DMS53 treated with DMSO at 0.1 percent for 48 hours (cell line): ENCODE results near the gene PLAAT5.

Experiments used
- DNase-seq: peaks from one replicate; lab custom pipeline; 2025; ENCODE audit not compliant: unreplicated experiment; lab: John Stamatoyannopoulos, UW

Gene PLAAT5

DNA sequence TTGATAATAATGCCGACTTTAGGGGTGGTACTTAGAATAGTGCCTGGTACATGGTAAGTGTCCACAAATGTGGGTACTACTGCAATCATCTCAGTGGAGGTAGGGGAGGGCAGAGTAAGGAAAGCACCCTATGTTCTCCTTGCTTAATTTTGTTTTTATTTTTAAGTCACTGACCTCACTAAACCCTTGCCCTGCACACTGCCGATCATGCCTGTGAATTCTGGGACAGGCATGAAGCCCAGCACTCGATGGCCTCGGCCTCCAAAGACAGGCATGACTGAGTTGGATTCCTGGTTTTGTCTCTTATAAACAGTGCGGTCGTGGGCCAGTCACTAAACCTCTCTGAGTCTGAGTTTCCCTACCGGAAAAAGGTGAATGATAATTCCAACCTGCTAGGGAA is 21.8 kb upstream of the PLAAT5 start:
- no peak for DNase-seq

DNA sequence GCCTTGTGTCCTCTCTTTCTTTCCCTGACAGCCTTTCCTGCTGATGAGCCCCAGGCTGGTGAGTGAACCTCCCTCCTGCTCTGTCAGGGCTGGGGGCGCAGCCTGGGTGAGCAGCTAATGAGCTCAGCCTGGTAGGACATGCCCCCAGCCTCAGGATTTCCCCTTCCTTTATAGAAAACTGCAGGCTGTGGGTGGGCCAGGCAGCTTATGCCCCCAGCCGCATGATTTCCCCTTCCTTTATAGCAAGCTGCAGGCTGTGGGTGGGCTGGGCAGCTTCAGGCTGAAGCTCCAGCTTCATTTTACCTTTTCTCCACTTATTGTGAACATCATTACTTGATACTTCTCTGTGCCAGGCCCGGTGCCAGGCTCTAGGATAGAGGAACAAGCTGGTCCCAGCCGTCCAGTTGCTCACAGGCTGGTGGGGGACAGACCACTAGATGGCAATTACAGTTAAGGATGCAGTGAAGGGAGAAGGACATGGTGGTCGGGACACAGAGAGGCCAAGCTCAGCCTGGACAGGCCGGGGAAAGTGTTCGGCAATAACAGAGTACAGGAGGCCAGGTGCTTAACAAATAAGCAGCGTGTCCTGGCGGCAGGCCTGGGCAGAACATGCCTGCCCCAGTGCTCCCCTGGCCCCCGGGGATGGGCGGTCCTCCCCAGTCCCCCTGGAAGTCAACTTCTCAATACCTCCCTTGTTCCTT is 20.2 kb upstream of the PLAAT5 start:
- DNase-seq: no peak

DNA sequence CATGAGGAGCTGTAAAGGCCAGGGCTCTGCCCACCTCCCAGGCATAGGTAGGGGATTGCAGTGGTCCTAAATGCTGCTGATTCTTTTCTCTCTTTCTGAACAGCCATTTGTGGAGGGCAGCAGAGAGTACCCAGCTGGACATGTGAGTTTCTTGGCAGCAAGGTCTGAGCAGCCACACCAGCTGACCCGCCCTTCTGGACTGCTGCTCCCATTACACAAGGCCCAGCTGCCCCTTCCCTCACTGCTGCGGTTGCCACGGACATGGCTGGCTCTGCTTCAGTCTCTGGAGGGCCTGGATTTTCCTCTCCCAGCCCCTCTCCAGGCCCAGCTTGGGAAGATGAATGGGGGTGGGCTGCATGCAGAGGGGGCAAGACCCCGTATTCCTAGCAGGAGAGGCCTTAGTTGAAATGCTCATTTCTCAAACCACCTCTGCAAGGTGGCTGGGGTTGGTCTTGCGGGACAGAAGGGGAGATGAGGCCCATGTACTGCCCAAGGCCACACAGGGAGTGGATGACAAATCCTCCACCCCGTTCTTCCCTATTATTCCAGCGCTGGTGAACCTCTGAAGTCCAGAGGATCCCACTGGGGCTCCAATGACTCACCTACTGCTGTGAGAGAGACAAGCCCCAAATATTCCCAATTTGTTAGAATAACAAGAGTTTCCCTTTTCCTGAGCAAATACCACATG is 19.5 kb upstream of the PLAAT5 start:
- no peak for DNase-seq

DNA sequence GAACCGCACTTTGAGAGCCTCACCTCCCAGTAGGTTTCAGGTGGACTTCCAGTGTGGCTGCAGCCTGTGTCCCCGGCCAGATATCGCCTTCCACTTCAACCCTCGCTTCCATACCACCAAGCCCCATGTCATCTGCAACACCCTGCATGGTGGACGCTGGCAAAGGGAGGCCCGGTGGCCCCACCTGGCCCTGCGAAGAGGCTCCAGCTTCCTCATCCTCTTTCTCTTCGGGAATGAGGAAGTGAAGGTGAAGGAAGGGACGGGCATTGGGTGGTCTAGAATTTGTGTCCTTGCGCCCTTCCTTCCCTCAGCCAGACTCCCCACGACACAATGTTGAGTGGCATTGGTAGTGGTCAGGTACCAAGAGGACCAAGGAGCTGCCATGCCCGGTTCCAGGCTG is 17.8 kb upstream of the PLAAT5 start:
- no peak for DNase-seq

DNA sequence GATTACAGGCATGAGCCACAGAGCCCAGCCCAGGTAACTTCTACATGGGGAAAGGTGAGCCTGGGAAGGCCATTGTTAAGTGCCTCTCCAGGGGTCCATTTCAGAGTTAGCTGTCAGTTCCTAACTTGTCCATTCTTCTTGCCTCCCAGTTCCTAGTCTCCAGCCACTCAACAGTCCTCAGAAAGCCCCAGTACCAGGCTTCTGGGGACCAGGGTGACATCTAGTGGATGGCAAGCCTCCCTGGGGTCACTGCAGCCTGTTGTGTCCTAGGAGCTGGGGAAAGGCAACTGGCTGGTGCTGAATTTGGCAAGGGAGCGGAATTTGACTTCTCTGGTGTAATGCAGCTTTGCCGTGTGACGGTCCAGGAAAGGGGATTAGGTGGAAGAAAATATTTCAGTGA is 17.0 kb upstream of the PLAAT5 start:
- DNase-seq: no peak

DNA sequence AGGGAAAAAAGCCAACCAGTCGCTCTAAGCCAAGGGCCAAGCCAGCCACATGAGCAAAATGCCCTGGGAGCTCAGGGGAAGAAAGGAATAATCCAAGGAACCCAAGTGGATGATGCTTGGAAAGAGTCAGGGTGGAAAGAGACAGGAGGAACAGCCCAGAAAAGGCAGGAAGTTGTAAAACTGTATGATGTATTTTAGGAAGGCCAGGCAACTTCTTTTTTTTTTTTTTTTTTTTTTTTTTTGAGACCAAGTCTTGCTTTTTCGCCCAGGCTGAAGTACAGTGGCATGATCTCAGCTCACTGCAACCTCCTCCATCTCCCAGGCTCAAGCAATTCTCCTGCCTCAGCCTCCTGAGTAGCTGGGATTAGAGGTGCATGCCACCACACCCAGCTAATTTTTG is 16.5 kb upstream of the PLAAT5 start:
- DNase-seq: no peak

DNA sequence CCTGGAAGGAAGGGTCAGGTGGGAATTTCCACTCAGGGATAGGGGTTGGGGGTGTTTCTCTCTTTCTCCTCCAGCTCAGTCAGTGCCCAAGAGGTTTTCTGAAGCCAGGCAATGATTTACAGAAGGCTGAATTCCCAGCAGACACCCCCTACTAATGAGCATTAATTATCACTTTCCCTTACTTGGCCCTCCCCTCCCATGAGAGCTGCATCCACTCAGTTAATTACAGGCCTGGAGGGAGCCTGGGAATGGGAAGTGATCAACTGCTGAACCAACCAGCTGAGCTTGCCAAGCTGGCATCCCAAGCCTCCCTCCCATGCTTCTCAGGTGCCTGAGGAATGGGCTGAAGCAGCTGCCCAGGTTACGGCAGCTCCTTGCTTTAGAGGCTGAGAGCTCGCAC is 15.9 kb upstream of the PLAAT5 start:
- no peak for DNase-seq

DNA sequence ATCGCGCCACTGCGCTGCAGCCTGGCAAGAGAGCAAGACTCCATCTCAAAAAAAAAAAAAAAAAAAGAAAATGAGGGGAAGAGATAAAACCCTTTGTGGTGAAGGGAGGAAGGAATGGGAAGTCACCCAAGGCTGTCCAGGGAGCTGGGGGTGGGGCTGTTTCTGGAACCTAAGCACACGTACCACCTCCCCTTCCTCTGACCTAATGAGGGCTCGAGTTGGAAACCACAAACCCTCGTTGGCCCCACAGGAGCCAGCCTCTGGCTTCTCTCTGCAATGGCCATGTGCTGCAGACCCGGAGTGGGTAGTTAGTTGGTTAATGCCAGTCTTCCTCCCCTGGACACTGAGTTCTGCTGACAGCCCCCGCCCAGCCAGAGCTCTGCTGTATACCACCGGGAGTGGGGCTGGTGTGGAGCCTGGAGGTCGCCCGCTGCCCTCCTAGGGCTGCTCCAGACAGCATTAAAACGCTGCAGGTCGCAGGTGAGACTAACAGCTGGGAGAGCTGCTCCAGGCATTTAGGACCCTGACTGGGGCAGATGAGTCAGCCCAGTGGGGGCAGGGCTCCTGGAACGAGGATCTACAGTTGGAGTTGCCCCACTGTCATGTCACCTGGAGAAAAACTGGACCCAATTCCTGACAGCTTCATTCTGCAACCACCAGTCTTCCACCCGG is 15.0 kb upstream of the PLAAT5 start, which contains the start of gene LGALS12:
Gene LGALS12 (plus strand): TSS at position 228 of the 672 bp plus-strand sequence. CDS start 375 bp downstream, at position 603.
- no peak for DNase-seq

DNA sequence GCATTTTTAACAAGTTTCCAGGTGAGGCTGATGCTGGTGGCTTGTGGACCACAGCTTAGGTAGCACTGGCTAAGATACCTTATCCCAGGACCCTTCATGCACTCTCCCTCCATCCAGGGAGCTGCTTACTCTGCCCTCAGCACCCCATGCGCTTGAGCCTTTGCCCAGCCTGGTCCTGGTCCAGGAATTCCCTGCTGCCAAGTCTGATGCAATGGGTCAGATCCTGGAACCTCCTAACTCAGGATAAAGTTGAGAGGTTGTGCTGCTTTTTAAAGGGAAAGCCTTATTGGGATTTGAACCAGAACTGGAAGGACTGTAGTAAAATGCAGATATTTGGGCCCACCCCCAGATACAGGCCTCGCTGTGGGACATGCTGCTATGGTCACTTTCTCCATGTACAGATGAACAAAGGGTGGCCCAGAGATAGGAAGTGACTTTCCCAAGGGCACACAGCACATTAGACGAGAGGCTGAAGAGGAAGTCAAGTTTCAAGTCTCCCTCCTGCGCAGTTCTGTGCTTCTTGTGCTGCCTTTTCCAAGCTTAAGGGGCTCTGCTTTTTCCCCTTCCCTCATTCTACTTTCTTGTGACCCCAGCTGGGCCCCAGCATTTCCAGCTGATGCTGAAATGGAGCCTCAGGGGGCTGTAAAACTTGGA is 14.1 kb upstream of the PLAAT5 start:
- DNase-seq: no peak

DNA sequence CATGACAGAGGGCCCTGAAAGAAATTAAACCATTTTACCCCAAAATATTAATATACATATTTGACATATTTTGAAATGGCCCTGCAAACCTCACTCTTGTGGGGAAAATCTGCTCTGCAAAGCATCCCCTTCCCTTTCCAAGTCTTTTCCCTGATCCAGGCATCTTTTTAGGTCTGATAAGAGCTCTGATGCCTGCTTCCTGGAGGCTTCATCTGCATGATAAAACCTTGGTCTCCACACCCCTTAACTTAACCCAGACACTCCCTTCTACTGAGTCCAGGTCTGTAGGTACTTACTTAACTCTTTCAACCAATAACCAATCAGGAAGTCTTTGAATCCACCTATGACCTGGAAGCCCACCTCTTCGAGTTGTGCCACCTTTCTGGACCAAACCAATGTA is 13.1 kb upstream of the PLAAT5 start:
- no peak for DNase-seq

DNA sequence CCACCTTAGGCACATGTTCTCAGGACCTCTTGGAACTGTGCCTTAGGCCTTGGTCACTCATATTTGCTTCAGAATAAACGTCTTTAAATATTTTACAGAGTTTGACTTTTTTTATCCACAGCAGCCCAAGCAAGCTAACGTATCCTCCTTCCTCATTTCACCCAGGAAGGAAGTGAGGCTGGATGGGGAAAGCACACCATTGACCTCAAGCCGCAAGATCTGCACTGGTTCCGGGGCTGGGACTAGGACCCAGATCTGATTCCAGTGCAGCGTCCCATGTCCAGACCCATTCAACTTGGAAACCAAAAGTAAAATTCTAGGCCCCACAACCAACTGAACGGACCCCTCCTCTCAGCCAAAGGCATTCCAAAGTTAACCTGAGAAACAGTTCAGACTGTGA is 12.5 kb upstream of the PLAAT5 start:
- DNase-seq: no peak

DNA sequence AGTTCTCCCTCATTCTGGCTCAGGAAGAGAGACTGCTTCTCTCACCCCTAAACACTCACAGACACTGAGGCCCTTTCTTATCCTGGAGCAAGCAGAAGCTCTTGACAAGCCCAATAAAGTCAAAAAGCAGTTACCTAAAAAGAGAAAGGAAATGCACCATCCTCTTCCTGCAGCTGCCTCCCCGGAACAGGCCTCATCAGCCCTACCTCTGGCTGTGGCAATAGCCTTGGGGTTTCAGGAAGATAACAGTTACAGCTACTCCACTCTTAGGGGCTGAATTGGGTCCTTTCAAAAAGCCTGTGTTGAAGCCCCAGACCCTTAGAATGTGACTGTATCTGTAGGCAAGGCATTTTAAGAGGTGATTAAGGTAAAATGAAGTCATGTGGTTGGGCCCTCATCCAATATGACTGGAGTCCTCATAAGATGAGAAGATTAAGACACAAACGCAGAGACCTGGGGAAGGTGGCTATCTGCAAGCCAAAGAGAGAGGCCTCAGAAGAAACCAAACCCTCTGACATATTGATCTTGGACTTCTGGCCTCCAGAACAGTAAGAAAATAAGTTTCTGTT is 11.4 kb upstream of the PLAAT5 start:
- no peak for DNase-seq

DNA sequence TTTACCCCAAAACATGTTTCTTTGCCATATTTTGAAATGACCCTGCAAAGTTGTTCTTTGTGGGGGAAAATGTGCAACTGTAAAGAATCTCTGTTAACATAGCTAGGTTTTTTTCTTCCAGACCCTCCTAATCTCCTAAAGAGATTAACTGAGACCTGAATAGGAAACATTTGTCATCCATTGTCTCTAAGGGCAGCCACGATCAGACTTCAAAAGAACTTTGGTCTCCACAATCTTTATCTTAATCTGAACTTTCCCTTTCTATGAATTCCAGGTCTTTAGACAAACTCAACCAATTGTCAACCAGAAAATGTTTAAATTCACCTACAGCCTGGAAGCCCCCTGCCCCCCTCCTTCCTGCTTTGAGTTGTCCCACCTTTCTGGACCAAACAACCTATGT is 10.3 kb upstream of the PLAAT5 start:
- no peak for DNase-seq

DNA sequence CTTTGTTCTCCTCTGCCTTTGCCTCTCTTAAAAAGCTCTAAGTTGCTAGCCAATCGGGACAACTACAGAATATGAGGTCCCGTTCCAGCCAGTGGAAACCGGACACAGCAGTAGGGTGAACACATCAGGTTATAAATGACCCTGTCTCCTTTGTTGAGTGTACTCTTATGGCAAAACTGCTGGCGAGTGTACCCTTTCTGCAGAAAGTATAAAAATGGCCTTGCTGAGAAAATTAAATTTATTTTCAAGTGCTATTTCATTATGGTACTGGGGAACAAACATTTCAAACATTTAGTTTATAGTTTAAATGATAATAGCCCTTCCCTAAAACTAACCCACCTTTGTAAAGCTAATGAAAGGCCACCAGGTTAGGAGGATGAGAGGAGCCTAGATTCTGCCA is 8.9 kb upstream of the PLAAT5 start:
- DNase-seq: no peak

DNA sequence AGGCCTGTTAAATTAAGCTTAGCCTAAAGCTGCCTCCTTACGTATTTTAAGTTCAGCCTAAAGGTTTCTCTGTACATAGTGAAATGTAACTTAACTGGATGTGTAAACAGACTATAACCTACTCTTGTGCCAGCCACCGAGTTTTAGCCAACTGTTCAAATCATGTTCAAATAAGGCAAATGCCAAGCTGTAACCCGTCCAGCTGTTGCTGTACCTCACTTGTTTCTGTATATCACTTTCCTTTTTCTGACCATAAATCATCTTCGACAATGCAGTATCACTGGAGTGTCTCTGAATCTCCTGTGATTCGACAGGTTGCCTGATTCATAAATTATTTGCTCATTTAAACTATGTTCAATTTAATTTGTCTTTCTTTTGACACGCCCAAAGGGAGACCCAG is 4.0 kb upstream of the PLAAT5 start:
- no peak for DNase-seq

DNA sequence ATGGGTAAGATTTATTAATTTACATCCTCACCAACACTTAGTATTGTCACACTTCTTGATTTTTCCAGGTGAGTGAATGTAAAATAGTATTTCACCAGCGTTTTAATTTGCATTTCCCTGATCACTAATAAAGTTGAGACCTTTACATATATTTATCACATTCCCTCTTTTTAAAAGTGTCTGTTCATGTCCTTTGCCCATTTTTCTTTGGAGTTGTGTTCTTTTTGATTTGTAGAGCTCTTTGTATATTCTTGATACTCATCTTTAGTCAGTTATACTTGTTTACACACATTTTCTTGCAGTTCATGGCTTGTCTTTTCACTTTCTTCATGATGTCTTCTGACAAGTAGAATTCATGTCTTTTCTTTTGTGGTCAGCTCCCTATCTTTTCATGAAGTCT is 2.2 kb upstream of the PLAAT5 start:
- DNase-seq: no peak

DNA sequence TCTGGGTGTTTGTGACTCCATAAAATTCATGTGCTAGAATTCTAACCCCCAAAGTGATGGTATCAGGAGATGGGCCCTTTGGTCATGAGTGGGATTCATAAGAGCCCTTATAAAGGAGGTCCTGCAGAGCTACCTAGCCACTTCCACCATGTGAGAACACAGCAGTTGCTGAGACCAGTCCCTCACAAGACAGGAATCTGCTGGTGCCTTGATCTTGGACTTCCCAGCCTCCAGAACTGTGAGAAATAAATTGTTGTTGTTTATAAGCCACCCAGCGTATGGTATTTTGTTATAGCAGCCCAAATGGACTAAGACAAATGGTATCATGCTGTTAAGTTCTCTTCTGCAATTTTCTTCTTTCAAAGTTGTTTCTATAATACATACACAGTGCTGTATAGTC is 1.5 kb upstream of the PLAAT5 start:
- no peak for DNase-seq

DNA sequence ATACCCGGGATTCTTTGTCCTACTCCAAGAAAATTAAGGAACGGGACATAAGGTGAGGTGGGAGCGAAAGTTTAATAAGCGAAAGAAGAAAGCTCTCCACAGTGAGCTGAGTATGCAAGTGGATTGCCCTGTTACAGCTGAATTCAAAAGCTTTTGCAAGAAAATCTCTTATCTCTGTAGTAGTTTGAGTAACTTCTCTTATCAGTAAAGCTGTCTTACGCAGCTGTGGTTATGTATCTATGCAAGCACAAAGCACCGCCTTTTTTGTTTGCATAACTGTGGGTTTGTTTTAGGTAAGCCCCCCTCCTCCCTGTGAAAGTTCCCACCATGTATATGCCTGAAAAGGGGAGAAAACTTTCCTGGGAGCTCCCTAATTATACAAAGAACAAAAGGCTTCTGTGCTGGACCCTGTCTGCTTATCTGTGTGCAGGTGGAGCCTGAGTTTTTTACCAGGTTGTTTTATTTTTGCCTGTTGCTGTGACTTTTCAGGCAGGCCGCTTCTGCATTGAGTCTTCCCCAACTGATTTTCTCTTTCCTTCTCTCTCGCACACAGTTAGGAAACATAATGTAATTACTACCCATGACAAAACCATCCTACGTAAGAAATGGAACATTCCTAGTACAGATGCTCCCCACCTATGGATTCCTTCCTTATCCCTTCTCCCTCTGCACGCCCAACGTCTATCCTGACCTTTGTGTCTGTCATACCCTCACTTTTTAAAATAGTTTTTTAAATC is 837 bp upstream of the PLAAT5 start:
- no peak for DNase-seq

DNA sequence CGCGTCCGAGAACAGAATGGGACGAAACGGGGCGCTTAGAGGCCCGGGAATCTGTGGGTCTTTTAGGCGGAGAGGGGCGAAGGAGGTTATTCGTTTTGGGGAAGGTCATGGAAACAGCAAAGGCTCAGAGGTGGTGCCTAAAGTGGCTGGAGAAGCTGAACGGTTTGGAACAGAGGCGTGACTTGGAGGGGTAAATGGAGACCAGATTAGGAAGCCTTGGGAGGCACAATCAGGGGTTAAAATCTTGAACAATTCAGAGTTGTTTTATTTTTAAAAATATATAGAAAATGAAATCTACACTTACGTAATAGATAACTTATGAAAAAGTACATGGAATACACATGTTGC is 247 bp upstream of the PLAAT5 start:
- DNase-seq: no peak

DNA sequence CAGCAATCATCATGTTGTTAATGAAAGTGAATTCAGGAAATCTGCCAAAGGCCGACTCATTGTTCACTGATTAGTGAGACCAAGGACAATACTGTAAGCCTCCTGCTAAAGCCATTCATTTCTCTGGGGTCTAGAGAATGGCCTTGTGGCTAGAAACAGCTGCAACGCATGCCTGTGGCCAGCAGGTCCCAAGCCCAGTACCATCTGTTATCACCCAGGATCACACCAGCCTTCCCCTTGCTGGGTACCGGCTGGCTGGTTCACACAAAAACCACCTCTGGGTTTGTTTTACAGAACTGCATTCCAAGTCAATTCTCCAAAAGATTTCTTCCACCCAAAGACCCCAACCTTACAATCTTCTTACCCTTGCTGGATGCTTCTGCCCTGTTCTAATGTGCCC is 1.1 kb downstream of the PLAAT5 start:
- no peak for DNase-seq

DNA sequence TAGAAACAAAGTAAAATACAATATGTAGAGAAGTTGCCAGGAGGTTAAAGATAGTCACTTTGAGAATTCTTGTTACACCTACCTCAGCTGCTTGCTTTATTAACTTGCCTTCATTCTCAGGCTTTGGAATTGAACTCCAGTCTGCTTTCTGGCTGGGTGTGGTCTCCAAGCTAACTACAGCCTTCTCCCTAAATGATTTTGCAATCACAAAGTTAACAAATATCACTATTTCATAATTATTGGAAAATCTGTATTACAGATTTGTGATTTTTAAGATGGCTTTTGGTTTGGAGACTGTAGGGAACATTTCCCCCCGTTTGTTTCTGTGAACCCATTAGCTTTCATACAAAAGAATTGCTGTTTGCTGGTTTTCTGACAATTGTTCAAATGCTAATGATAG is 2.2 kb downstream of the PLAAT5 start:
- no peak for DNase-seq
